Measurements from ENCODE around the gene MYCN.

GRCh38 chr2:15929861-15930260 lies 10.5 kb upstream of the MYCN start:
- no peak for TF ChIP-seq POLR2A (IDR thresholded peaks at IDR 0.05)
- TF ChIP-seq CTCF (IDR thresholded peaks at IDR 0.05), result no peak
- no peak for TF ChIP-seq POLR2AphosphoS5 (IDR thresholded peaks at IDR 0.05)
- no peak for TF ChIP-seq EP300 (IDR thresholded peaks at IDR 0.05)
